GM18867 (cell line): ENCODE measurements around the gene RNLS.
"Not testable (repeated sequence)": the region's sequence is repeated elsewhere in the genome, so short reads cannot be mapped to it uniquely, and the experiment has no call there.

ENCODE experiments used
- ATAC-seq: cut with Tn5 transposase; IDR thresholded peaks from one replicate; pipeline ENCODE4 v1.9.1; 2021; ENCODE audit warnings: mild to moderate bottlenecking, moderate library complexity; ENCODE audit not compliant: unreplicated experiment

The RNLS gene

DNA sequence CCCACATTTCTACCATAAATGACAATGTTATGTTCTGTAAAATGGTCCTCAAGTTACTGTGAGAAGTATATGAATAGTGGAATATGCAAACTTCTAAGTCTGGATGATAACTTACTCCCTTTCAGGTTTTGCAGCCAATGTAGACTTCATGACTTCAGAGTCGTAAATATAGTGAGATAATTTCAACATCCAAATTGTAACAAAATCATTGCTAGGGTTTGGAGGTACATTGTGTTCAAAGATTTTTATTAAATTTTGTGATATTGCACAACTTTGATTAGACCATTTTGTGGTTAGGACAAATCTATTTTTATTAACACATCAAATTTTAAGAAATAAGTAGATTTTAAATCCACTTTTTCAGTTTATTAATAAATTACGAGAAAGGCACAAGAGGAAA, 270.3 kb downstream of the RNLS start:
- no peak for ATAC-seq

DNA sequence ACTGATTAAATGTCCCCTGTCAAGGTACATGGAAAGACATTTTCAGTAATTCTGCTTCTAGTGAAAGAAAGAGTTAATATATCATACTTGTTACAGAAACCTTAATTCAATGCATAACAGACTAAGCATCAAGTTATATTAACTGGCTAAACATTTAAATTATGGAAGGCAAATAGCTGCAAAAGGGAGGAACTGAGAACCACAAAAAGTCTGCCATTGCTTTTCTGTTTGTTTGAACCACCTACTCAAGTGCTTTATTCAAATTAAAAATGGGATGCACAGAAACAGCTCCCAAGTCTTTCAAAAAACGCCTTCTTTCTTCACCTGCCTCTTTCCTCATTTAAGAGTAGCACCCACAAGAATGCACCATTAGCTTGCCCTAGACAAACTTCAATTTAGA, 271.9 kb downstream of the RNLS start:
- ATAC-seq = no peak

DNA sequence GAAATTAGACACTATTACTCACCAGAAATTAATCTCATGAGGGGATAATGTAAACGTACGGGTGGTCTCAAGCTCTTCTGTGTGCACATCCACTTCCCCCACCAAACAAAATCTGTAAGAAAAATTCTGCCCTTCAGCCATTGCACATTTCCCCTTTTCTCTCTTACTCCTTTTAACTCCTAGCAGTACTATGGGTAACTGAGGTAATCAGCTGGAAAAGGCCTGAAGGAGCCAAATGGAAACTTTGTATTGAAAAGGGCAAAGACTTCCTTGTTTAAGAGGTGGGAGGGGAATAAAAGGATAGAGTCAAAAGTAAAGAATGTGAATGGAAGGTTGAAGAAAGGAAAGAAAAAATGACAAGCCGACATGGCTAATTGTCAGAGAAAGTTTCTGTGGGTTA, 273.8 kb downstream of the RNLS start:
- ATAC-seq = no peak

DNA sequence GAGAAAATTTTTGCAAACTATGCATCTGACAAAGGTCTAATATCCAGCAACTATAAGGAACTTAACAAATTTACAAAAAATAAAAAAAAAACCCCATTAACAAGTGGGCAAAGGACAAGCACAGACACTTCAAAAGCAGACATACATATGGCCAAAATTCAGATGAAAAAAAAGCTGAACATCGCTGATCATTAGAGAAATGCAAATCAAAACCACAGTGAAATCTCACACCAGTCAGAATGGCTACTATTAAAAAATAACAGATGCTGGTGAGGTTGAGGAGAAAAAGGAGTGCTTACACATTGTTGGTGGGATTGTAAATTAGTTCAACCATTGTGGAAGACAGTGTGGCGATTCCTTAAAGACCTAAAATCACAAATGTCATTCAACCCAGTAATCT, 274.8 kb downstream of the RNLS start:
- not testable (repeated sequence) for ATAC-seq

DNA sequence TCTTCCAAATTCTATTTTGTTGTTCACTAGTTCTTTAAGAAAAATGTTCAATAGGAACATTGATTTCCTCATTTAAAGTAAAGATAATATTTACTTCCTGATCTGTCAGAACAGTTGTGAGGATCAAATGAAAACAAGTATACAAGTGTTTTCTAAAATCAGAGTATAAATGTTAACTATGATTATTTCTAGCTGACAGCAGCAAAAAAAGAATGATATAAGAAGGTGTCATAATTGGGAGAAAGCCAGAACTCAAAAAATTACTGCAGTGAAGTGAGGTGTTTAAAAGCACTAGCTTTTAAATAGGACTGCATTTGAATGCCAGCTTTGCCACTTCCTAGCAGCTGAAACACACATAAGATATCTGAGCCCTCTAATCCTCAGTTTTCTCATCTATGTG, 283.3 kb downstream of the RNLS start:
- ATAC-seq = no peak

DNA sequence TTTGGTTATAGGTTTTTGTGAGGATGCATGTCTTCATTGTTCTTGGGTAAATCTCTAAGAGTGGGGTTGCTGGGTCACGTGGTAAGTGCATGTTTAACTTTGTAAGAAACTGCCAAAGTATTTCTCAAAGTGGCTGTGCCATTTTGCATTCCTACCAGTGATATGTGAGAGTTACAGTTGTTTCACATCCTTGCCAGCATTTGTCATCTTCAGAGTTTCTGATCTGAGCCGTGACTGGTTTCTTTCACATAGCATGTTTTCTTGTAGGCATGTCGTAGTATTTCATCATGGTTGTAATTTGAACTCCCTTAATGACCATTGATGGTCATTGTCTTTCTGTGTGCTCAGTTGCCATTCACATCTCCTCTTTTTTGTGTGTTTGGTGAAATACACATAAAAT, 286.0 kb downstream of the RNLS start:
- no peak for ATAC-seq

DNA sequence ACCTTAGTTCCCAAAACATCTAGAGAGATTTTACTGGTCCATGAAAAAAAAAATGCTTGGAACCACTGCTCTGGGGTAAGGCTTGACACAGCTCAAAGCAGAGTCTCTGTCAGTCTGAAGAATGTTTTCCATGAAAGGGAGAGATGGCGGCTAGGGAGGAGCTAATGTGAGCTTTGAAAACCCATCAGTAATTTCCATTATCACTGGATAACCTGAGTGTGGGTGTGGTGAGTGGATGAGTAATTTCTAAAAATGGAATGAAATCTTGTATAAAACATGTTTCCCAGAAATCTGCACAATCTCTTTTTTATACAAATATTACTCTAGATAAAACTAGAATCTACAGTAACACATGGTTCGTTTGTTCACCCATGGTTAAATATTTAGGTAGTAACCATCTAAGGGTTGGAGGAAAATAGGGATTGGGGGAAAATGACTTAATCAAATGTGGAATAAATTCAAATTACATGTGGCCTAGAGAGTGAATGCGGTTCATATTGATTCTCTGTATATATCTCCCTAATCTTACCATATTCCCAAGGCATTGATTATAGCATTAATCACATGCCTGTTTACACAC, 289.4 kb downstream of the RNLS start:
- ATAC-seq = no peak

DNA sequence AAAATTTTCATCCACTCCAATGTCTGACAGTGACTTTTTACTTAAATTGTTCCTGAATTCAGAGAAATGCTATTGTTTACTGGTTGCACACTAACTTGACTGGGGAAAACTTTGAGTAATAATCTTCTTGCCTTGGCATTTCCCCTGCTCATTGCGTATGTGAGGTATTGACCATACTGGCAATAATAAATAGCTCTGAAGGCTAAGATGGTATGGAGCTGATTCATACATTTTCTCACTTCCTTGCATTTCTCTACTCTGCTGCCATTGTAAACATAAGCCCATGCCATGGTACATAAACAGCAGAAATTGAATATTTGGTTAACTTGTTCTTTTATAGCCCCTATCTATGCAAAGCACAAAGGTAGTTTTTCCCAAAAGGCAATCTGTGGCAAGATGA, 290.0 kb downstream of the RNLS start:
- no peak for ATAC-seq

DNA sequence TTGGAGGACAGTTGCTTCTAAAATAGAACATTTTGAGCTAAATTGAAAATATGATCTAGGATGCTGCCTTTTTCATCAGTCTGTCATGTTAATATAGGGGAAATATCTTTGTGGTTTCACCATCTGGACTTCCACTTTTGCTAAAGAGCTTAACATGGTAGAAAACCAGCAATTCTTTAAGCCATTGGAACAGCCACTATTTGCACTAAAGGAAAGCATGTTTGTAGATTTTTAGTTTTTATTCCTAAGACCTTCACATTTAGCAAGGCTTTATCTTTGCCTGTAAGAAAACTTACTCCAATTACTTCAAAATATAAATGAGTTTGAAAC, 291.0 kb downstream of the RNLS start:
- ATAC-seq = no peak

DNA sequence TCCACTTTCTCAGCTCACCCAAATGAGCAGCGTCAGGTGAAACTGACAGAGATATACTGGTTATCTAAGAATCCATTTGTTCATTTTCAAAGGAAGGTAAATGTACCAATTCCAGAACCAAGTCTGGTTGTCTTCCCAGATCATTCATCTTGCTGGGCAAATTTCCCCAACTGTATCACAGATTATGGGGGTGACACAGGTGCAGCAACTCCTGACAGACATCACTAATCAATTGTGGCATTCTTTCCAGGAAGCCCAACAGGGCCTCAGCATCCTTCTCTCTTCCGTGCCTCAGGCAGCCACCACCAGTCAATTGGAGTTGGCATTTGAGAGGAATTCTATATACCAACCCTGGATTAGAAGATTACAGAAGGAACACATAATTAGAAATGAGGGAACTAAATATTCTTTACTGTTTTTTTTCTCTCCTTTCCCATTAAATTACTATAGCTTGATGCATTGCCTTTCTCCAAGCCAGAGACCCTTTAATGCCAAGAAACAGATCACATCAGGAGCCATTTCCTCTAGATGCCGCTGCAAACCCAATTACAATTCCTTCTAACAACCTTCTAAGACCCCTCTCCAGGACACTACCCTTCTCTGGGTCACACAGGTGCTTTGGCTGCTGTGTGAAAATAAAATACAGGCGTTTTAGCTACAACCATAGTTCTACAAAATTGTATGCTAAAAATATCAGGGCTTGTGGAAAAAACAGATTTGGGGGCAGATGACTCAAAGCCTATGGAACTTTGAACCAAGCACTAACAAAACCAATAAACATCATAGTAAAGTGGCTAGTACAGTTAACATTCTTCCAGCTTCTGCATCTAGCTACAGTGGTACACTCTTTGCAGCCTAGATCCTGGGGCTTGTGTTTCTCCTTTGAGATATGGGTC, 291.6 kb downstream of the RNLS start:
- ATAC-seq = no peak

DNA sequence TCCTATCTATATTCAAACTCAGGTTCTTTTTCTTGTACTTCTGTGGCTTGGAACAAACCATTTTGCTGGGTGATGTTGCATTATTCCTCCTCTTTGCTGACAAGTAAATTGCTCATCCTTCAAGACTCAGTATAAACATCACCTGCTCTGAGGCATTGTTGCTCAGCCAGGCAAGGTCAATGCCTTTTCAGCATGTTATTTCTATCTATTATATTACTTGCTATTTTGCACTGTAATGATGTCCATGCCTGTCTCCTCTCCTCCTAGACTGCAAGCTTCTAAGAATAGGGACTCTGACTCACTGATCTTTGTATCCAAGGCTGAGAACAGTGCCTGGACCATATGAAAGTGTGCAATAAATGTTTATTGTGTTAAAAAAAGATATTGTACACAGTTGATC, 293.8 kb downstream of the RNLS start:
- no peak for ATAC-seq

DNA sequence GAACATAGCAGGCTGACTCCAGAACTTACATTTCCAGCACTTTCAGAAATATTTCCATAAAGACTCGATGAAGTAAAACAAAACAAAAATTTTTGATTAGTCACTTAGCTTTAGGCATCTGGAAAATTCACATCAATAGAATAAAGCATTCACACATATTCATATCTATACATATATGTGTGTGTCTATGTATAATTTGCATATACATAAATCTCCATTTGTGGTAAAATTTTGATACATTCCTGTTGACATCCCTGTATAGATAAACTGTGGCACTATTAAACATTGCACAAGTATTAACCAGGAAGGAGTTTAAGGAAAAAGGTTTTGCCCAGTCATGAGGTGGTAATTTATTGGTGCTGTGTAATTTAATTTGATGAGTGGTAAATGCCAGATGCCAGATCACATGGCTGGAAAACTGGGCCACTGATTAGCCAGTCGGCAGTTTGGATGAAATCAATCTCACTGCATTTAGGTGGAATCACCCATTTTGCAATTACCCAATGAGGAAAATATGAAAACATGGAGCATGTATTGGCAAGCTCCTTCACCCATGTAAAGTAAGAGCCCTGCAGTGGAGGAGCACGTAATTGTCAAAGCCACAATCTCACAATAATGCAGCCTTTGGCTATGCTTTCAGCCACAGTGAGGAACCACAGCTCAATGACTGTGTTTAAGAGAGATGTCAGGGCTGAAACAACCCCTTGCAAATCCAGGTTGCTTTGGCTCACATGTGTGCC, 294.6 kb downstream of the RNLS start:
- ATAC-seq = peak; percentile 62

DNA sequence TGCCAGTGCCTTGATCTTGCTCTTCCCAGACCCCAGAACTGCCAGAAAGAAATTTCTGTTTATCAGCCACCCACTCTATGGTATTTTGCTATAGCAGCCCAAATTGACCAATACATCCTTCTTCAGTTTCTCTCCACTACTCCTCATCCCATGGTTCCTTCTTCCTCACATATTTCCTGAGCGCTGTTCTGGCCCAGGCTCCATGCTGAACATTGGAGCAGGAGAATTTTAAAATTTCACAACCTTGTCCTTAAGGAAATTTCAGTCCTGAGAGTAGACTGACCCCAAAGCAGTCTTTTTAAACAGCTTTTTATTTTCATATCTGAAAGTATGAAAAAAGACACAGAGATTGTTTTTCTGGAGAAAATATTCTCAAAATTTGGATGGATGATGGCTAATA, 297.1 kb downstream of the RNLS start:
- ATAC-seq = no peak

DNA sequence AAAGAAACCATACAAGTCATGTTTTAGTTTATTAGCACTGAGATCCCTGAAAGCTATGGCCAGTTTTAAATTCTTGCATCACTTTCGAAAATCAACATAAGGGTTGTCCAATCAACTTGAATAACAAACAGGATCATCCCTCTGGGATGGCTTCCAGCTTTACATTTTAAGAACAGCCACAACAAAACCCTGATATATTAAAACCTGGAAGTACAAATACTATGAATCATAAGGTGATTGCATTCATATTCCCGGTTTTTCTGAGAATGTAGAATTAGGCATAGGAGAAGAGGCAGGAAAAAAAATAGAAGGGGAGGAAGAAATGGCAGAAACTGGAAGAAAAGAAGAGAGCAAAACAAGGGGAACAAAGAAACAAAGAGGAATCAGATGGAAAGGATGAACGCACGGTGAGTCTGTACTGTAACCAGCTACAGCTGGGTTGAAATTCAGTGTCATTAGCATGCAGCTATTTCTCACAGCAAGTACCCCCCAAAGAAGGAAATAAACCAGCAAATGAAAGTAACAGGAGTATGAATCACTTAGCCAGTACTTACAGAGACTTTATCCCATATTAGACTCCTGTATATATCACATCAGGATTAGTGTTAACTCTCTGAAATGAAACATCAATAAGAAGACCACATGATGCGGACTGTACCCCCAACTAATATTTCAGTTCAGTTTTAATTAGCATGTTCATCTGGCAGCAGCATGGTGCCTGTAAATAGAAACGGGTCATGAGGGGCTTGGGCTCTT, 301.3 kb downstream of the RNLS start:
- ATAC-seq = no peak

DNA sequence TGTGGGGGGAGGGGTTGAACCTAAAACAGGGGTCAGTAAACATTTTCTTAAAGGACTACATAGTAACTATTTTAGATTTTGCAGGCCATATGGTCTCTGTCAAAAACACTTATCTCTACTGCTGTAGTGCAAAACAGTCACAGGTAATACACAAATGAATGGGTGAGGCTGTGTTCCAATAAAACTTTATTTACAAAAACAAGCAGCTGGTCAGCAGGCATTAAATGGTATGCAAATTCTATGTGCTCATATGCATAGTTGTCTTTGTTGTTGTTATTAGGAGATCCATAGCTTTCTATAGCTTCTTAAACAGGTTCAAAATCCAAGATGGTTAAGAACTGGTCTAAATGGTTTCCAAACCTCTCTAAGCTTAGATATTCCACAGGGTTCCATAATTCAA, 302.6 kb downstream of the RNLS start:
- no peak for ATAC-seq

DNA sequence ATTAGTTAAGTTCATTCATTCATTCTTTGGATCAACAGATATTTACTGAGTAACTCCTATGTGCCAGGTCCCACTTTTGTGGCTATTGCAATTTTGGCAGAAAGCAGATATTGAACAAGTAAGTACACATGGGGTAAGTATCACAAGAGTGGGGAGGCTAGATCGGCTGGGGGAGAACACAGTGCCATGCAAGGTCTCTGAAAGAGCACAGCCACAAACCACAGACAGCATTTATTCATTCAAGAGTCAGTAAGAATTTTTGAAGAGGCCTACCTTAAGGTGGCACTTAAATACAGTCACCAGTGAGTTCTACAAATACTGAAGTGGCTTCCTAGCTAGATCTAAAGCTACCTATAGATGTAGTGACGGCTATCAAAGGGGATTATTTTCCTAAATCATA, 304.2 kb downstream of the RNLS start:
- no peak for ATAC-seq

DNA sequence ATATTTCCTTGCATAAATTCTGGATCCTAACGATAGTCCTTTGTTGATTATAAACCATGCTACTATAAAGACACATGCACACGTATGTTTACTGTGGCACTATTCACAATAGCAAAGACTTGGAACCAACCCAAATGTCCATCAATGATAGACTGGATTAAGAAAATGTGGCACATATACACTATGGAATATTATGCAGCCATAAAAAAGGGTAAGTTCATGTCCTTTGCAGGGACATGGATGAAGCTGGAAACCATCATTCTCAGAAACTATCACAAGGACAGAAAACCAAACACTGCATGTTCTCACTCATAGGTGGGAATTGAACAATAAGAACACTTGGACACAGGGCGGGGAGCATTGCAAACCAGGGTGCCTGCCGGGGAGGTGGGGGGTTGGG, 306.2 kb downstream of the RNLS start:
- not testable (repeated sequence) for ATAC-seq

DNA sequence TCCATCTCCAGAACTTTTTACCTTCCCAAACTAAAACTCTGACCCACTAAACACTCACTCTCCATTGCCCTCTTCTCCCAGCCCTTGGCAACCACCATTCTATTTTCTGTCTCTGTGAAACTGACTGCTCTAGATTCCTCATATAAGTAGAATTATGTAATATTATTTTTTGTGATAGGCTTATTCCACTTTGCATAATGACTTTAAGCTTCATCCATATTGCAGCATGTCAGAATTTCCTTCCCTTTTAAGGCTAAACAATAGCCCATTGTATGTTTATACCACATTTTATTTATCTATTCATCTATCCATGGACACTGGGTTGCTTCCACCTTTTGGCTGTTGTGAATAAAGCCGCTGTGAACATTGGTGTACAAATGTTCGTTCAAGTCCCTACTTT, 308.8 kb downstream of the RNLS start:
- no peak for ATAC-seq

DNA sequence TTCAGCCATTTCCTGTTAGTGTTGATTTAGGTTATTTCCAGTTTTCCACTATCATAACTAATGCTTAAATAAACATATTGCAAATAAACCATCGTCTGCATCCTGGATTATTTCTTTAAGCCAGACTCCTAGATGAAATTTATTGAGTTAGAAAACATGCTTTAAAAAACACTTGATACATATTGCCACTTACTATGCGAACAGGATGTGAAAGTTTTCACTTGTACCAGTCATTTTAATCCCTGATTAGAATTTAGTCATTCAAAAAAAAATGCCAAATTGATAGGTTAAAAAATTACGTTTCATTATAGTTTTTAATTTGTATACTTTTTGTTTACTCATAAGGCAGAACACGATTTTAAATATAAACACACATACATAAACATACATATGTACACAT, 309.6 kb downstream of the RNLS start:
- ATAC-seq = no peak

DNA sequence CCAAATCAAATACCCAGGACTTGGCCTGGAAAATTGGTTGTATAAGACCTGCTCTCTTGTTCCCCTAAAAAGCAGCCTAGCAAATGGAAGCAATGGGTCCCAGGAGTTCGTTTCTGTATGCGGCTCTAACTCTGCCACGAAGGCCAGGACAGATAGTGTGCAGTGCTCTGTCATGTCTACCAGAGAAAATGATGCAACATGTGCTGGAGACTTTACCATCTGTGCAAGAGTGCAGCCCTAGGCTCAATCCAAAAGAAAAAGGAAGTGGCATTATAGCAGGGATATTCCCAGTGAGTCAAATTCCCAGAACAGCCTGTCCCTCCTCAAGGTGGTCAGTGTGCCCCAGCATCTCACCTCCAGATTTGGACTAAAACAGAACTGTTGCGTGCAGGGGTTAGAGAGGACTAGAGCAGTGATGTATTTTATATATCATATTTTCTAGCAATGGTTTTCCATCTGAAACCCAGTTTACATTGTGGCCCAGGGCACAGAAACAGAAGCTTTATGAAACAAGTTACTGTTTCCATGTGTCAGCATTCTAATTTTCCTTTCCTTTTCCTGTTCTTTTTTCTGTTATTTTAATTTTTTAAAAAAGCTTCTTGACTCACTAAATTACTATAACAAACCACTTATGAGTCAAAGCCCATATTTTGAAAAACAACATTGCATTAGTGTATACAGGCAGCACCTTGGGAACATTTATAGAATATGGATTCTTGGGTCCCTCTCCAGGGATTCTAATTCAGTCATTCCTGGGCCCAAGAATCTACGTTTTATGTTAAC, 311.2 kb downstream of the RNLS start:
- peak; percentile 19 for ATAC-seq
